Heart left ventricle (tissue), 13 donors: ENCODE measurements around the gene CAPZA1.

ENCODE experiments used
- POLR2A ChIP-seq, 2 donors: fragments of 450-650 bp; IDR thresholded peaks; one replicate each; pipeline ENCODE4 v1.6.1; 2017; ENCODE audit warnings: antibody characterized with exemption in 2 of 2, mild to moderate bottlenecking in 2 of 2, moderate library complexity in 2 of 2
- TF ChIP-seq, protein P1 (sequence below), 12 donors: fragments of 200-600 bp; sonication (generic) in 4 of 12; IDR thresholded peaks; one replicate each; pipeline versions ENCODE4 v1.5.0 to v1.8.0; 2018 to 2022; ENCODE audit warnings: antibody characterized with exemption in 12 of 12, mild to moderate bottlenecking in 5 of 12
- donor health status: ischemic (EF 13 %, LVEDD 7.1; RV severe dilation, severe dysfunction).
- donor health status: DM: no; HTN: yes; CAD: no.
- donor health status: DM: no; HTN: no; CAD: no.
- donor health status: ischemic (EF 25% LVEDD 6.9; RV normal size, moderate dysfunction).
- donor health status: ischemic (EF 25% LVEDD 5.7; RV mildly dilated, moderate dysfunction).
- donor health status: ischemic (EF 35%, LVEDD 5.7; RV mildly dilated, moderate dysfunction).
- donor health status: nonischemic (EF 11% LVEDD 7.7; RV severe dilation, severe dysfunction).
- donor health status: DM: yes; HTN: yes; CAD: no.
- donor health status: PGD.
- donor health status: ischemic (EF 29% LVEDD 5.4; RV normal size, mild dysfunction).
- donor health status: nonischemic (EF 23%, LVEDD 6.1; RV moderate dilation, normal function).

DNA sequence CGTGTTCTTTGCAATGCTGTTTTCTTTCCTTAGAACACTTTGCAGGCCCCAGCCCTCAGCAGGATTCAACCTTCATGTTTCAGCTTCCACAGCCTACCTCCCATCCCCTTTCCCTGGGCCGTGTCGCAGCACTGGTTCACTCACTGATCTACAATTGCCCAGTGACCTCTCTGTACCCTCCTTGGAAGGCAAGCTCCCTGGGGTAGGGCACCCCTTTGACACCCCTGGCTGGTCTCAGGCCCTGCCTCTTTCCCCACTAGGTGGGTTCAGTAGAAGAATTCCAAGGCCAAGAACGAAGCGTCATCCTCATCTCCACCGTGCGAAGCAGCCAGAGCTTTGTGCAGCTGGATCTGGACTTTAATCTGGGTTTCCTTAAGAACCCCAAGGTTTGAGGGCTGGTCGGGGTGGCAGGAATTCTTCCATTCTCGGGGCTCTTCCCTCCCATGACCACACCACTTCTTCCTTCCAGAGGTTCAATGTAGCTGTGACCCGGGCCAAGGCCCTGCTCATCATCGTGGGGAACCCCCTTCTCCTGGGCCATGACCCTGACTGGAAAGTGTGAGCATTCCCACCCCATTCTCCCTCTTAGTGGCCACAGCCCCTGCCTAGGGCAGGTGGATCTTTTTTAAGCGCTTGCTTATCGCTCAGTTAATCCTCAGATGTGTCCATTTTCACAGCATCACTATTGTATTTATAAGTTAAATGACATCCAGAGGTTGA, 80.0 kb downstream of the CAPZA1 start:
- no peak for TF ChIP-seq POLR2A (IDR thresholded peaks at IDR 0.05)
- TF ChIP-seq, protein P1, sequence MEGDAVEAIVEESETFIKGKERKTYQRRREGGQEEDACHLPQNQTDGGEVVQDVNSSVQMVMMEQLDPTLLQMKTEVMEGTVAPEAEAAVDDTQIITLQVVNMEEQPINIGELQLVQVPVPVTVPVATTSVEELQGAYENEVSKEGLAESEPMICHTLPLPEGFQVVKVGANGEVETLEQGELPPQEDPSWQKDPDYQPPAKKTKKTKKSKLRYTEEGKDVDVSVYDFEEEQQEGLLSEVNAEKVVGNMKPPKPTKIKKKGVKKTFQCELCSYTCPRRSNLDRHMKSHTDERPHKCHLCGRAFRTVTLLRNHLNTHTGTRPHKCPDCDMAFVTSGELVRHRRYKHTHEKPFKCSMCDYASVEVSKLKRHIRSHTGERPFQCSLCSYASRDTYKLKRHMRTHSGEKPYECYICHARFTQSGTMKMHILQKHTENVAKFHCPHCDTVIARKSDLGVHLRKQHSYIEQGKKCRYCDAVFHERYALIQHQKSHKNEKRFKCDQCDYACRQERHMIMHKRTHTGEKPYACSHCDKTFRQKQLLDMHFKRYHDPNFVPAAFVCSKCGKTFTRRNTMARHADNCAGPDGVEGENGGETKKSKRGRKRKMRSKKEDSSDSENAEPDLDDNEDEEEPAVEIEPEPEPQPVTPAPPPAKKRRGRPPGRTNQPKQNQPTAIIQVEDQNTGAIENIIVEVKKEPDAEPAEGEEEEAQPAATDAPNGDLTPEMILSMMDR (IDR thresholded peaks at IDR 0.05) = no peak
